ENCODE measurements around the gene NLGN2.

Gene NLGN2

DNA sequence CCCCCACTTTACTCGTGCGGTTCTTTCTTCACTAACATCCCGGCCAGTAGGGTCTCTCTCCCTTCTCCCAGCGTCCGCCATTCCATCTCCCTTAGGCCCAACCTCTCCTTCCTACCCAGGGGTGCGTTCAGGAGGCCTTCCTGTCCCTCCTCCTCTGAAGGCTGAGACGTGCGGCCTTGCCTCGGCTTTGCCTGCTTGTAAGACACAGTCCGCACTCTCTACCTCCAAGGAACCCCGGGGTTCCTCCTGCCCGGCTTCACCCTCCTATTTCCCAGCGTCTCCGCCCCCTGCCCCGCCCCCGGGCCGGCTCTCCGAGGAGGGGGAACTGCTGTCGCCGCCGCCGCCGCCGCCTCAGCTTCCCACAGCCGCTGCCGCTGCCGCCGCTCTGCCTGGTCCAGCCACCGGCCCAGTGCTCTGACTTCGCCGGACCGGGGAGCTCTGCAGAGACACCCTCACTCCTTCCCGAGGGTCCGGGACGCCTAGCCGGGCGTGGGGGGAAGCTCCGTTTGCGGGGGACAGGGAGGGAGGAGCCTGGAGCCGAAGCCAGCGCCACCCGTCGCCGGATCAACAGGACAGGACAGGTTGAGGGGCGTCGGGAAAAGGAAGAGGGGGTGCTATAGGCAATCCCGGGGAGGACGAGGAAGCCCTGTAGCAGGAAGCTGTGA, 30.4 kb downstream of the NLGN2 start:
- no peak for DNase-seq (ENCODE audit: low read depth in 2 of 2)

DNA sequence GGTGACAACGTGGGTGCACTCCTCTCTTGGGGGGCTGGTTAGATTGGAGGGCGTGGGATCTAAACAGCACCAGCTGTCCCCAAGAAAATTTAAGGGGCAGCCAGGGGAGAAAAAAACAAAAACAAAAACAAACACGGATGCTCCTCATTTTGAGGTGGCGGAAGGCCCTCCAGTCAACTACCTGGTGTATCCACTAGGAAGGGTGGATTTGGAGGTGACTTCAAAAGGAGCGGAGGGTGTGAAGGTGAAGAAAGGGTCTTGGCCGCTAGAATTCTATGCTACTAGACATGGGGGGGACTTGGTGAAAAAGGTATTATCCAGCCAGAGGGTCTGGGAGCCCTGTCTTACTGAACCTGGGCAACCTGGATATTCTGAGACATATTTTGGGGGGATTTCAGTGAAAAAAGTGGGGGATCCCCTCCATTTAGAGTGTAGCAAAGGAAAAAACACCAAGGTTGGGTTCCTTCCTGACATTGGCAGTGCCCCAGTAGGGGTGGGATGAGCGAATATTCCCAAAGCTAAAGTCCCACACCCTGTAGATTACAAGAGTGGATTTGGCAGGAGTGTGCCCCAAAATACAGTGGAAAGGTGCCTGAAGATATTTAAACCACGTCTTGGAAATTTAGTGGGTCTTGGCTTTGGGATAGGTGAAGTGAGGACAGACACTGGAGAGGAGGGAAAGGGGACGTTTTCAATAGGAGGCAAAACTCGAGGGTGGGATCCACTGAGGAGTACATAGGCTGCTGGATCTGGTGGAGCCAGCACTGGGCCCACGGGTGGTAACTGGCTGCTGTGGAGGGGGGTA, 31.2 kb downstream of the NLGN2 start:
- DNase-seq (ENCODE audit: low read depth in 2 of 2), result no peak

DNA sequence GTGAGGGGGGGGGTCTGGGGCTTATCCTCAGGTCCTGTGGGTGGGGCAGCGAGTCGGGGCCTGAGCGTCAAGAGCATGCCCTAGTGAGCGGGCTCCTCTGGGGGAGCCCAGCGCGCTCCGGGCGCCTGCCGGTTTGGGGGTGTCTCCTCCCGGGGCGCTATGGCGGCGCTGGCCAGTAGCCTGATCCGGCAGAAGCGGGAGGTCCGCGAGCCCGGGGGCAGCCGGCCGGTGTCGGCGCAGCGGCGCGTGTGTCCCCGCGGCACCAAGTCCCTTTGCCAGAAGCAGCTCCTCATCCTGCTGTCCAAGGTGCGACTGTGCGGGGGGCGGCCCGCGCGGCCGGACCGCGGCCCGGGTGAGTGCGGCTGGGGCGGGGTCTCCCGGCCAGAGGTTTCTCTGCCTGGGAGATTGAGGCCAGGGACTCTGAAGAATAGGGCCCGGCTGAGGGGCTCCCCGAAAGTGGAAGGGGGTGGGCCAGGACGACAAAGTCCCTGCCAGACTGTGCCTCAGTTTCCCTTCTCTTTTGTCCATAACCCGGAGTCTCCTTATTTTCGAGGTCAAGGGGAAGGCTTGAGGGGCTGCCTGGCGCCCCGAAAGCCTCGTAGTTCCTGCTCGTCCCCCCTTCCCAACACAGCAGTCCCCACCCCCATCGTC, 31.9 kb downstream of the NLGN2 start, which contains the start of gene FGF11:
TSS of gene FGF11 (plus strand) at position 51 of the 651 bp plus-strand sequence. CDS start at position 160, 109 bp downstream.
- DNase-seq (ENCODE audit: low read depth in 2 of 2), result no peak

DNA sequence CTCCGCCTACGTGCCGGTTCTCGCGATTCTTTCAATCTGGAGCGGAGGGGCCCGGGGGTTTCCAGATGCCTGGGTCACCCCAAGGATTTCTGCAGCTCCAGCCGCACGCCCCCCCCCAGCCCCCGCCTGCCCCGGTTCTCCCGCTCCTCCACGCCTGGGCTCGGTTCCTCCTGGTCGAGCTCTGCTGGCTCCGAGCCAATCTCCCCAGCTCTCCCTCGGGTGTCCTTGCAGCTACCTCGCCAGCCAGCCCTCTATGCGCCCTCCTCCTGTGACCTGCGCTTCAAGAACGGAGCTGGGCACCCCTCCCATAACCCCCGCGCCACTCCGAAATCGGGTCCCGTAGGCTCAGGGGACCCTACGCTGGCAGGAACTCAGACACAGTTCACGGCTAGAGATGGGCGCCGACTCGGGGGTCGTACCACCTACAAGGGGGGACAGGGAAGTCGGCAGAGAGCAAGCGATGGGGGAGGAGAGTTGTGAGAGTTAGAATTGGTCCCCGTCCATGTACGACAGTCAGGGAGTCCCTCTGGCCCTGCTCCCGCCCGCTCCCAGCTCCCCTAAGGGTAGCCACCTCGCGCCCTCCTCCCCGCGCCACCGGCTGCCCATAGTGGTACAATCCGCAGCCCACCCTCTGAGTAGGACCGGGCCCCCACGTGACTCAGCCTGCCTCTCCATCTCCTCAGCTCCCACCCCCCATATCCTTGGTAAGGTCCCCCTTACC, 32.6 kb downstream of the NLGN2 start:
- no peak for DNase-seq (ENCODE audit: low read depth in 2 of 2)

DNA sequence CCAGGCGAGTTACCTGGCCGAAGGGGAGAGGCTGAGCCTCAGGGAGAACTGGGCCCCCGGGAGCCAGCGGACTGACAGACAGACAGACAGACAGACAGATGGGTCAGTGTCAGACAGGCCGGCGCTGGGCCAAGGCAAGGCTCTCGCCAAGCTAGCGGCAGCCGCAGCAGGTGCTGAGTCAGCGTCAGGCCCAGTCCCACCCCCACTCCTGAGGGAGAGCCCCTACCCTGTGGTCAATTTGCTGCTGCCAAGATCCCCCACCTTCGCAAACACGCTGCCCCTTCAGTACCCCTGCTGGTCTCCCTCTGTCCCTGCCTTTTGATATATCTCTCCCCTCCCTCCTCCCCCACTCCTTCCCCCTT, 33.2 kb downstream of the NLGN2 start:
- no peak for DNase-seq (ENCODE audit: low read depth in 2 of 2)

DNA sequence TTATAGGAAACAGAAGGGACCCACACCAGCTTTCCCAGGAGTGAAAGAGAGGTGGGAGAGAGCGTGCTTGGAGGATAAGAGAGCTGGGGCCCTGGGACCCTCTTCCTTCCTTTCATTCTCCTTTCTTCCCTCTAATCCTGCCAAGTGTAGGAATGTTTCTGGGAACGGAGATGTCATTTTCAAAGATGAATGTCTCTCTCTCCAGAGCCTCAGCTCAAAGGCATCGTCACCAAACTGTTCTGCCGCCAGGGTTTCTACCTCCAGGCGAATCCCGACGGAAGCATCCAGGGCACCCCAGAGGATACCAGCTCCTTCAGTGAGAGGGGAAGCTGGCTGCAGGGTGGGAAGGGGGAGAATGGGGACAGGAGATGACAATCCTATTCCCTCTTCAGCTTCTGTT, 33.6 kb downstream of the NLGN2 start:
- no peak for DNase-seq (ENCODE audit: low read depth in 2 of 2)

DNA sequence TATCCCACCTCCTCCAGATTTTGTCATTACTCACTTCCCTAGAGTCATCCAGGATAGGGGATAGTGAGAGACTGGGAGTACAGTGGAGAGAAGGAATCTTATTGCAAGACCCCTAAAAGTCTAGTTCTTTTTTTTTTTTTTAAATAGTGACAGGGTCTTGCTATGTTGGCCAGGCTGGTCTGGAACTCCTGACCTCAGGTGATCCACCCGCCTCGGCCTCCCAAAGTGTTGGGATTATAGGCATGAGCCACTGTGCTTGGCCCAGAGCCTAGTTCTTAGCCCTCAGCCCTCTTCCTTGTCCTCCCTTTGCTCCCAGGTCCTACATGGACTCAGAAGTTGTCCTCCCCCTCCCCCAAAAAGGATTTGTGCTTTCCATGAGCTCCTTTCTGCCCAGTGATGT, 34.5 kb downstream of the NLGN2 start:
- DNase-seq (ENCODE audit: low read depth in 2 of 2), result no peak

DNA sequence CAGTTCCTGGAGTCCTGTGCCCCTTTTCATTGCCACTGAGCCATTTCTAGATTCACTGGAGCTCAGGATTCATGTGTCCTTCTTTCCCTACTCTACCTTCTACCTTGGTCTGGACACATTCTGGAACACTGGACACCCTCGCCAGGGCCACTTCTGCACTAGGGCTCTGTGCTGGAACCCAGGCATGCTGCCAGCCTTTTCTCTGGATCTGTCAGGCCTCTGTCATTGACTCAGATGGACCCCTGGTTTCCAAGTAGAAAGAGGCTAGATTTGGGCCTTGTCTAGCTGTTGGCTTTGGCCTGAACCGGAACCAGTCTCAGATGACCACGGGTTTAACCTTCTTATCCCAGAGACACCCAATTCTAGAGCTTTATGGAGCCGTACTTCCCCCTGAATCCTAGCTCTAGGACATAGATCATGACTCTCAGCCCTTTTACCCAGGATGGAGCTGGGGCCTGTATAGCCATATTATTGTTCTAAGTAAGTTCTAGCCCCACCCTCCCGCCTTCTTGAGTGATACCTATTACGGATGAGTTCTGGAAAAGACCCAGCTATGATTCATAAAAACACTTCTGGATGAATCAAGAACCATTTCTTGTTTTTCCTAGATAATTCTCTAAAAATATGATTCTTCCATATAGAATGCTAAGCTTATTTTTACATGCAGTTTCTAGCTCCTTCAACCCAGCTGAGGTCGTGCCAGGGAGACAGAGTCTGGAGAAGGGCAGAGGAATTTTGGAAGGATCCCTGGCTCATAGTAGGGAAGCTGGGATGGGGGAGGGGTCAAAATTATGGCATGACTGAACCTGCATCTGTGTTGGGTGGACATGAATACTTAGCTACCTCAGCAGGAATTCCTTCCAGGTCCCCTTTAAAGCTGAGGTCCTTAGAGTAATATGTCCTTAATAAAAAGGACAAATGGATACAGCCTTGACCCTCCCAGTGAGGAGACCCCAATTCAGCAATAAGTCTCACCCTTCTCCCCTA, 36.1 kb downstream of the NLGN2 start:
- no peak for DNase-seq (ENCODE audit: low read depth in 2 of 2)

DNA sequence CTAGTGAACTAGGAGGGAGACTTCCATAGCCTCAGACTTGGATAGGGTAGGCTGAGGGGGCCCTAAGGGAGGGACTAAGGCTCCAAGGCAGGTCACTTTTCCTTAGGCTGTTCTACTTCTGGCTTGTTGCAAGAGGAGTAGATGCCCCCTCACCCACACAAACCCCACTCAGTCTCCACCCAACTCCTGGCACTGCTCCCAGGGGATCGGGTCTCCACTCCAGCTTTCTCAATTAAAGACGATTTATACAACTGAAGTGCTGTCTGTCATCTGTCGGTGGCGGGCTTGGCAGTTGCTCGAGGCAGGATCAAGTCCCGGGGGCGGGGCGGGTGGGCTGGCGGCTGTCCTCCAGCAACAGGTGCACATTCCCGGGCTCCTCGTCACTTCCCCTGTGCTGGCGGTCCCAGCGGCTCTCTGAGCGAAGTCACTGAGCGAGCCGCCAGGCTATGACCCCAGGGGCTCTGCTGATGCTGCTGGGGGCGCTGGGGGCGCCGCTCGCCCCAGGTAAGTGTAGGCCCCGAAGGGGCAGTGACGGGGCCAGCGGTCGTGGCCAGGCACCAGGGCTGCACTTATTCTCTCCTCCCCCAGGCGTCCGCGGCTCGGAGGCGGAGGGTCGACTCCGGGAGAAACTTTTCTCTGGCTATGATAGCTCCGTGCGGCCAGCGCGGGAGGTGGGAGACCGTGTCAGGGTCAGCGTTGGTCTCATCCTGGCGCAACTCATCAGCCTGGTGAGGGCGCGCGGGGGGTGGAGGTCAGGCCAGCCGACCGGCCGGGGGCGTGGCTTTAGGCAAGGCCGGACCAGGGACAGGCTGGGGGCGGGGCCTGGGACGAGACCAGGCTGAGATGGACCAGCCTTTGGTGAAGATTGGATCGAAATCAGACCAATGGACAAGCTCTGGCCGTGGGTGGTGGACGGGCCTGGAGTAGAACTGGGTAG, 37.3 kb downstream of the NLGN2 start, which contains the start of gene CHRNB1:
TSS of gene CHRNB1 (plus strand) at position 380 of the 937 bp plus-strand sequence. CDS start at position 447, 67 bp downstream.
- no peak for DNase-seq (ENCODE audit: low read depth in 2 of 2)

DNA sequence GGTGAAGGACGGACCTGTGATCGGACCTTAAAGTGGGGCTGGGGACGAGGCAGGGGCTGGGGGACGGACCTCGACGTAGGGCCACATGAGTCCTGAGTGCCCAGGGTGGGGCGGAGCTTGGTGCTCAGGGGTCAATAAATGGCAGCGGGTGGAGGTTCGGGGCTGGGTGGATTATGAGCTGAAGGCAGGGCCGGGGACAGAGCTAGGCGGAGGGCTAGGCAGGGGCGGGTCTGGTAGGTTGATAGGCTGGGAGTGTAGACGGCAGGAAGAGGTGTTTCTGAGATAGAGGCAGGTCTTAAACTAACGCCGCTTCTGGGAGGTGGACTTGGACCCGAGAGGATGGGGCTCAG, 37.9 kb downstream of the NLGN2 start:
- DNase-seq (ENCODE audit: low read depth in 2 of 2), result no peak

DNA sequence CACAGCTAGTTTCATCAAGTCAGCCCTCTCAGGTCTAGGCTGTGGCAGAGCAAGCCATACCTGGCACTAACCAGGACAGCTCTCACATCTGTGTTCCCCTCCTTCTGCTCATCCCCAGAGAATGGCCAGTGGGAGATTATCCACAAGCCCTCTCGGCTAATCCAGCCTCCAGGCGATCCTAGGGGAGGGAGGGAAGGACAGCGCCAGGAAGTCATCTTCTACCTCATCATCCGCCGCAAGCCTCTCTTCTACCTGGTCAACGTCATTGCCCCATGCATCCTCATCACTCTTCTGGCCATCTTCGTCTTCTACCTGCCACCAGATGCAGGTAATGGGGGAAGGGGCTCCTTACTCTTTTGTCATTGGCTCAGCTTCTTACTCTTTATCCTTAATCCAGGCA, 40.8 kb downstream of the NLGN2 start:
- no peak for DNase-seq (ENCODE audit: low read depth in 2 of 2)

DNA sequence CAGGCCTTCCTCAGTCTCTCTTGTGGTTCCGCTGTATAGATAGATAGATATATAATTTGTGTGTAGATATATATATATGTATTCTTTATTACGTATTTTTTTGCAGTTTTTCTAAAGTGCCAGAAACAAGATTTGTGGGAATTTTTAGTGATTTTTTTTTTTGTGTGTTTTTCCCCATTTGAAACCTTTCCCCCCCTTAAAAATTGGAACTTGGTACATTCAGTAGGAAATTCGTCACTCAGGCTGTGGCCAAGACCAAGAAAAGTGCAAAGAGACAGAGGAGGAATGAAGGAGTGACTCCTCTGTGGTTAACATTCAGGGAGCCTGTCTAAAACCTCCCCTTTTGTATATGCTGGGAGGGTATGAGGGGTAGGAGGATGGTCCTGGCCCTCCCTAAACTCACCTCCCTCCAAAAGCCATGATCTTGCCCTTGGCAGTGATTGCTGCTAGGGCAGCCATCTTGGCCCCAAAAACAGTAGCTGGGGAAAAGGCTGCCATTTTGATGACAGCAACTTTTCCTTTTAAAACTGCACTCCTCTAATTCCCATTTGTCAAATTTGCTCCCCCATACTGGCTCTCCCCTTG, 52.4 kb downstream of the NLGN2 start:
- DNase-seq (ENCODE audit: low read depth in 2 of 2), result no peak

DNA sequence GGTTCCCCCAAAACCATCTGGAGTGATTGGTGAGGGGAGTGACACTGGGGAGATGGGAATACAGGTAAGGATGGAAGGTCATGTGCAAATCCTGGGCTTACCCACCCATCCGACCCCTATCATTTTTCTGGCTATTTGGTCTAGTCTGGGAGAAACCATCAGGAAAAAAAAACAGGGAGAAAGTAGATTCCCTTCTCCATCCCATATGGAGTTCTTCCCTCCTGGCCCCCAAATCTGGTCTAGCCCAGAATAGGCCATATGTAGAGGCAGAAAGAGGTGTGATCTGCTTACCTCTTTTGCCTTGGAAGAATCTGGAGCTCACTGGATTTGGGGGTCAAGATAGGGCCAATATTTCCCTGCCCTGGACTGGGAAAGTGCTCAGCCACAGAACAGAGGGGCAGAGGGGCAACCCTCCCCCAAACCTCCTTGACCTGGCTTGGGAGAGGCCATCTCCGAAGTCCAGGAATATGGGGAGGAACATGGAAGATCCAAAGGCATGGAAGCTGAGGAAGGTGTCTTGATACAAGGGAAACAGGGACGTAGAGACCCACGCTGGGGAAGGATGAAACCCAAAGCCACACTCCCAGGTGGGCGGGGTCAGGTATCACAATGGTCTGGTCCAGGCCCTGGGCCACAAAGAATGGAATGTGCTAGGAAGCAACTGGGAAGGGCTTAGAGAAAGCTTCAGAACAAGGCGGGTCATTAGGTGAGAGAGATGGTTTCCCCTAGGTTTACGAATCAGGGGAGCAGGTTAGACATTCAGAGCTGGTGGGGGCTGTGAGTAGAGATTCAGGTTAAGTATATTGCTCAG, 53.4 kb downstream of the NLGN2 start:
- no peak for DNase-seq (ENCODE audit: low read depth in 2 of 2)

DNA sequence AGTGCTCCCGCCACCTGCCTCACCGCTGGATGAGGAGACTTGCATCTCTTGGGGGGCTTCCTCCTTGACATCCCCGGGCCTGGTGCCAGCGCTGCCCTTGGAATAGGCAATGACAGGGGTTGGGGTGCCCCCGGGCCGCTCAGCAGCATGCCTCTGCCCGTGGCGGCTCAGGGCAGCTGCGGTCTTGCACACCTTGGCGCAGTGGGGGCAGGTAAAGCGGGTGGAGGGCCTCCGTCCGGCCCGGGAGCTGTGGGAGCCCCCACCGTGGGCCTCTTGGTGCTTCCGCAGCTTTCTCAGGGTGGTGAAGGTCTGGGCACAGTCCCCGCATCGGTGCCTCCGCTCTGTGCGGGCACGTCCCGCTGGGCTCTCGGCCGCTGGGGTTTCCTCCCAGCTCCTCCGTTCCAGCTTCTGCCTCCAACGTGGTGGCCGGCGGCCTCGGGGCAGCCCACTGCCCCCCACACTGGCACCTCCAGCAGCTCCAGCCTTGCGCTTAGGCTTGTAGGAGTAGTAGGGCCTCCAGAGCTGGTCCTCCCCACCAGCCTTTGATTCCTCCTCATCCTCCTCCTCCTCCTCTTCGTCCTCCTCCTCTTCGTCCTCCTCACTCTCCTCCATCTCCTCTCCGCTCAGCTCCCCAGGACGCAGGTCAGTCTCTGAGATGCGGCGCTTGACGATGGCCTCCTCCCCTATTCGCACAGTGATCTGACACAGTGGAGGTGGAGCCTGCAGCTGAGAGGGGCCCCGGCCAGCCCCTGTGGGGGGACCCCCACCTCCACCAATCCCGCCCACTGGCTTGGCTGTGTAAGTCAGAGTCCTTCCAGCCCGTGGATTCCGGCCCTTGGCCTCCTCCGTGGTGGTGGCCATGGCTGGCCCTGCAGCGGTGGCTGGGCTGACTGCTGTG, 55.1 kb downstream of the NLGN2 start:
- no peak for DNase-seq (ENCODE audit: low read depth in 2 of 2)

DNA sequence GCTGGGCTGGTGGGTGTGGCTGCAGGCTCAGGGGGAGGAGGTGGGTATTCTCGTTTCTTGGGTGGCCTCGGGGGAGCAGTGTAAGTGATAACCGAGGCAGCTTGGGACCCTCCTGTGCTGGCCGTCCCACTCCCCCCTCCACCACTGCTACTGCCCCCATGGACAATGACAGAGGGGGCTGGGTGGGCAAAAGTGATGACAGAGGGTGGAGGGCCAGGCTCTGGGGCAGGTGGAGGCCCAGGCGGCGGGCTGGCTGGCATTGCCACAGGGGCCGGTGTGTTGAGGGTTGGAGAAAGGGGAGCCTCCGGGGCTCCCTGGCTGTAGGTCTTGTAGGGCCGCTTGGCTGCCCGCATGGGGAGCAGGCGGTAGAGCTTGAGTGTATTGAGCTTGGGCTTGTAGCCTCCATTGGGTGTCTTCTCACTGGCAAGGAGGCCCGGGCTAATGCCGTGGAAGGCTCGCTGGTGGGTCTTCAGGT, 55.8 kb downstream of the NLGN2 start:
- DNase-seq (ENCODE audit: low read depth in 2 of 2), result no peak

DNA sequence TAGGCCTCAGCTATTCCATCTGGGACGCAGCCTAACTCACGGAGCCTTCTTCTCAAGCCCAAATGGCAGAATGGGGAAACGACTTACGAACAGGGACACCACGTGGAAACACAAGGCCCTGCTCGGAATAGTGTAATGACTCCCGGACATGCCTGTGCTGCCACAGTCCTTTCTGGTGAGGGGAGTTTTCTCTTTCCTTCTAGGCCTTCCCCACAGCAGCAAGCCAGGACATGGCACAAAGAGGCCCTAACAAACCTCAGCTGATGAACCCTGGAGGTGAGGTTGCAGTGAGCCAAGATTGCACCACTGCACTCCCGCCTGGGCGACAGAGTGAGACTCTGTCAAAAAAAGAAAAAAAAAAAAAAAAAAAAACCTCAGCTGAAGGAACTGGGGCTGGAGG, 56.4 kb downstream of the NLGN2 start:
- DNase-seq (ENCODE audit: low read depth in 2 of 2), result no peak

DNA sequence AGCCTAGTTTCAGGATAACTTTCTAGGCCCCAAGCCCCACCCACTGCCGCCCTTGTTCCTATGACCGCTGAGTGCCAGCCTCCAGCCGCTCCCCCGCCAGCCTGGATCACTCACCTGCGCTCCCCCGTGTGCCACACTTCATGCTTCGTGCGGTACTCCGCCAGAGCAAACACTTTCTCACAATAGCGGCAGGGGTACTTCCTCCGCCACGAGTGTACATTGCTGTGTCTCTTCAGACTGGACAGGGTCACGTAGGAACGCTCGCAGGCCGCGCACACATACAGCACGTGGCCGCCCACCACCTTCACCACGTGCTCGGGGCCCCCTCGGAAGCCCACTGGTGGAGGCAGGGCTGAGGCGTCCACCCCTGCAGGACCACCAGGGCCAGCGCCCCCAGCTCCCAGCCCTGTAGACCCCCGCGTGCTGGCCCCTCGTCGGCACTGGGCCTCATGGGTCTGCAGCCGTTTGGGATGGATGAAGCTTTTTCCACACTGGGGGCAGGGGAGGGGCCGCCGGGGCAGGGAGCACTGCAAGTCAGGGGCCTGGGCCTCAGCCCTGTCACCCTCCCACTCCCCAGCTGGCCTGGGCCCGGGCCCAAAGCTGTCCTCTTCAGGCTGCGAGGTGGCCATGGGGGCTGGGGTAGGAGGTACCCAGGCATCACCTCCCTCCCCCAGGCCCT, 58.1 kb downstream of the NLGN2 start:
- no peak for DNase-seq (ENCODE audit: low read depth in 2 of 2)

Measured in fibroblast of skin of left quadriceps (primary cell).